NT2/D1 (cell line): Measurements from ENCODE around the gene DCN.

ENCODE experiments used
- SUZ12 ChIP-seq: IDR thresholded peaks from 2 replicates; pipeline ENCODE4 v1.6.1; 2011; ENCODE audit not compliant: insufficient read length, insufficient read depth; ENCODE audit errors: extremely low read depth
- YY1 ChIP-seq: IDR thresholded peaks from 2 replicates; pipeline ENCODE4 v1.6.1; 2011; ENCODE audit not compliant: insufficient read length, insufficient read depth
- ZNF274 ChIP-seq: IDR thresholded peaks from 2 replicates; pipeline ENCODE4 v1.6.1; 2011; ENCODE audit warnings: mild to moderate bottlenecking, low read depth, low read length

DNA sequence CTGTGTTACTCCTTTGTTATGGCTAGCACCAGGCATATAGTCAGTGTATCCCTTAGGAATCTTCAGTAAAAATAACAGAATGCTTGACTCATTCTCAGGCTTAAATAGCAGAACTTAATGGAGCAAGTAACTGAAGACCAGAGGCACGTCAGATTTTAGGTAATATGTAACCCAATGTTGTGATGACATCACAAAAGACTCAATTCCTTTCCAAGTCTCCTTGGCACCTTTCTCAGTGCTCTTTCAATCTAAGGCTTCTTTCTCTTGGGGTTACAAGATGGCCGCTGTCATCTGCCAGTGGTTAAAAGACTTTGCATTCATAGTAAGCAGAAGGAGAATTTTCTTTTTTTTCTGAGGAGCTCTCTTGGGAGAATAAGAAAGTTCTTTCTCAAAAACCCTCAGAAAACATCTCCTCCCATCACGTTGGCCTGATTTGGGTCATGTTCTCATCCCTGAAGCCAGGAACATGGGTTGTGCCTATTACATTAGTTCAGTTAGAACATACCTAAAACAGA is 33.4 kb upstream of the DCN start:
- no peak for TF ChIP-seq SUZ12
- no peak for TF ChIP-seq YY1
- no peak for TF ChIP-seq ZNF274
